Measurements from ENCODE around the gene BRIP1.

Gene BRIP1

GRCh38 chr17:61757168-61757567 lies 106.2 kb downstream of the BRIP1 start:
- DNase-seq (ENCODE audit: low read depth), result no peak

DNA sequence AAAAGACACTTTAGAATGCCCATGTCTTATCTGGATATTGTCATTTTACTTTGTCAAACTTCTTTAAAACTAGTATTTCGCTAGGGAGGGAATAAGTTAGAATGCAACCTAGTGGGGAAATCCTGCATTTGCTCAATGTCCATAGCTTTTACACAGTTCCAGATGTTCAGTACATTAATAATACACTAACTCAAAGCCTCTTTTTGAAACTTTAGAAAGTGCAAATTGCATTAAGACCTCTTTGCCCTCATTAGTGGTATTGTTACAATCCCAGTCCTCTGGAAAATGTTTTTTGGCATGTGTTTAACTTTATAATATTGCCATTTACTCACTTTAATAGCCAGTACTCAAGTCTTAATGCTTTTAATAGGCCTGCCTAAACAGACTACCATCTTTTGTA lies 106.8 kb downstream of the BRIP1 start:
- DNase-seq (ENCODE audit: low read depth), result no peak

DNA sequence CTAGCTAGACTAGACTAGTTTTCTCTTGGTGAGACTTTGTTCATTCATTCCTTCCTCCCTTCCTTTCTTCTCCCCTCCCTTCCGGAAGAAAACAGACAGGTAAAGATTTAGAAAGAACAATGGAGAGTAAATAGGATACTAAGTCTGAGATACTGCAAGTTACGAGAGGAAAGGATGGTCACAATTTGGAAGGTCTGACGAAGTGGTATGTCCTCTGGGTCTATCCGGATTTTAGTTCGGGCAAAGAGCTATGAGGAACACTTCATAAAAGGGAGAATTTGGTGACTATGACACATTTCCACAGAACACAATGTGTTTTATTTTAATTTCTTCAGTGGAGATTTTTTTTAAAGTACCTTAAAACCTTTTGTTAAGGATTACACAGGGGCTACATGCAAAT lies 107.7 kb downstream of the BRIP1 start:
- no peak for DNase-seq (ENCODE audit: low read depth)

GRCh38 chr17:61755078-61755477 lies 108.2 kb downstream of the BRIP1 start:
- DNase-seq (ENCODE audit: low read depth), result no peak

- DNase-seq (ENCODE audit: low read depth), result no peak
These were observed 109.2 kb downstream of the BRIP1 start for GRCh38 chr17:61754124-61754523.

- no peak for DNase-seq (ENCODE audit: low read depth)
These were observed 109.6 kb downstream of the BRIP1 start for GRCh38 chr17:61753696-61754095.

DNA sequence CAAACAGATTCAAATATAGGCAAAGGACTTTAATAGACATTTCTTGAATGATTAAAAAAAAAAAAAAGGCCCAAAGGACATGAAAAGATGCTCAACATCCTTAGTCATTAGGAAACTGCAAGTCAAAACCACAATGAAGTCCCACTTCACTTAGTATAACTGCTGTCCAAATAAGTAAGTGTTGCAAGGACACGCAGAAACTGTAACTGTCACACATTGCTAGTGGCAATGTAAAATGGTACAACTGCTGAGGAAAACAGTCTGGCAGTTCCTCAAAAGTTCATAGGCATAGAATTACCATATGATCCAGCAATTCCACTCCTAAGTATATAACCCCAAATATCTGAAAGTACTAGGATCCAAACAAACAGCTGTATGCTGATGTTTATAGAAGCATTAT lies 112.7 kb downstream of the BRIP1 start:
- no peak for DNase-seq (ENCODE audit: low read depth)

GRCh38 chr17:61749823-61750404 lies 113.4 kb downstream of the BRIP1 start:
- no peak for DNase-seq (ENCODE audit: low read depth)

DNA sequence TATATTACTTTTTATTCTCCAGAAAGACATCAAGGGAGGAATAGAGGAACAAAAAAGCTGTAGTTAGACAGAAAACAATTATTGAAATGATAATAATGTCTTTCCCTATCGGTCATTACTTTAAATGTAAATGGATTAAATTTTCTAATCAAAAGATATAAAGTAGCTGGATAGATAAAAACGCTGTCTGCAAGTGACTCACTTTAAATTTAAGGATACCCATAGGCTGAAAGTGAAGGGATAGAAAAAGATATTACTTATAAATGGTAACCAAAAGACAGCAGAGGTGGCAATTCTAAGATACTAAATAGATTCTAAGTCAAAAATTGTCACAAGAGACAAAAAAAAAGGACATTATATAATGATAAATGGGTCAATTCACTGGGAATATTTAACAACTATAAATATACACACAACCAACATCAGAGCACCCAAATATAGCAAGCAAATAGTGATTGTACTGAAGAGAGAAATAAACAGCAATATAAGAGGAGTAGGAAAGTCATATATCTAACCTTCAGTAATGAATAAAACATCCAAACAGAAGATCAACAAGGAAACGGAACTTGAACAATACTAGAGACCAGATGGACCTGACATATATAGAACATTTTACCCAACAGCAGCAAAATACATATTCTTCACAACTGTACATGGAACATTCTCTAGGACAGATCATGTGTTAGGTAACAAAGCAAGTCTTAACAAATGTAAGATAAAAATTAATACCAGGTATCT lies 116.9 kb downstream of the BRIP1 start:
- no peak for DNase-seq (ENCODE audit: low read depth)

GRCh38 chr17:61744804-61745203 lies 118.5 kb downstream of the BRIP1 start:
- DNase-seq (ENCODE audit: low read depth), result no peak

DNA sequence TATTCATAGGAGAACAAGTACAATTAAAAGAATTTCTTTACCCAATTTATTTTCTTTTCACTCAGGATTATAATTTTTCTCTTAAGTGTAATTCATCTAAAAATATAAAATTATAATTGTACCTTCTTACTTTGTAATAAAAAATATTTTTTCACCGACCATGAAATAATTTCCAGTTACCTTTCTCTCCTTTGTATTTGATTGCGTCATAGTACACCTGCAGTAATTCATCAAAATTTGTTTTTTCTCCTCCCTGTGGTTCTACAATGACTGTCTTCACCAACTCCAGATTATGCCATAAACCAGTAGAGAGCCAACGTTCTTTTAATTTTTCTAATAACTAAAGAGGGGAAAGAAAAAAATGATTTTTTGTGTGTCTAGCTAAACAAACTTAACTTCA lies 119.1 kb downstream of the BRIP1 start:
- DNase-seq (ENCODE audit: low read depth), result no peak

GRCh38 chr17:61743766-61744165 lies 119.6 kb downstream of the BRIP1 start:
- no peak for DNase-seq (ENCODE audit: low read depth)

DNA sequence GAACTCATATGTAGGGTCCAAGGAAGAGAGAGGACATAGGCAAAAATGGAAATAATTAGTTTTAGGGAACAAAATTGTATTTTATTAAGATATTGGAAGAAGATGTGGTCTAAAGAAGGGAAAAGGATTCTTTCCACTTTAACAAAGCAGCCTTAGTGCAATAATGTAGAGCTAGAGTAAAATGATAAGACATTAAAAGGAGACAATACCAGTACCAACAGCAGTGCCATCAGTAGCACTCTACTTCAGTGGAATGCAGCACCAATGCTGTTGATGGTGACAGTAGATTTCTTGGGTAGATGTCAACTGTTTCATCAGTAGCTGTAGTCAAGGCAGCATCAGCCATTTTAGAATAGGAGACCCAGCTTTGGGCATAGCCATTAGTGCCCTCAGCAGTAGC lies 124.3 kb downstream of the BRIP1 start:
- DNase-seq (ENCODE audit: low read depth), result no peak

- no peak for DNase-seq (ENCODE audit: low read depth)
These were observed 125.1 kb downstream of the BRIP1 start for GRCh38 chr17:61738249-61738648.

DNA sequence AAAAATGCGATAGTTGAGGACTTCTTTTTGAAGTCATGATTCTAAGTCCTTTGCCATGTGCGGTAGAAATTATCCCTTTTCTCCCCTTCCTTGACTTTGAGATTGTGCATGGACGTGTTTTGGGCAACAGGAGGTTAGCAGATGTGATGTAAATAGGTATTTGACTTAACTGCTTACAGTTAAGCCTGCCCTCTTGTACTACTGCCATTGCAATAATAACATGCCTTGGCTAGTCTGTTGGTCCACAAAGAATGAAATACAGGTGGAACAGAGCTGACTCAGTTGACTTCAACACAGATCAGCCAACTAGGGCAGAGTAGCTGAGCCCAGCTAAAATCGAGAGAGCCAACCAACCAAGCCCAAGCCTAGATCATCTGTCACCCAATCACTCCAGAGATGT lies 125.5 kb downstream of the BRIP1 start:
- DNase-seq (ENCODE audit: low read depth), result no peak

GRCh38 chr17:61736438-61736837 lies 126.9 kb downstream of the BRIP1 start:
- DNase-seq (ENCODE audit: low read depth), result no peak

GRCh38 chr17:61735807-61736206 lies 127.5 kb downstream of the BRIP1 start:
- no peak for DNase-seq (ENCODE audit: low read depth)

- no peak for DNase-seq (ENCODE audit: low read depth)
These were observed 128.9 kb downstream of the BRIP1 start for GRCh38 chr17:61734466-61734865.

GRCh38 chr17:61734012-61734411 lies 129.3 kb downstream of the BRIP1 start:
- no peak for DNase-seq (ENCODE audit: low read depth)

- DNase-seq (ENCODE audit: low read depth), result no peak
These were observed 130.3 kb downstream of the BRIP1 start for GRCh38 chr17:61733021-61733420.

DNA sequence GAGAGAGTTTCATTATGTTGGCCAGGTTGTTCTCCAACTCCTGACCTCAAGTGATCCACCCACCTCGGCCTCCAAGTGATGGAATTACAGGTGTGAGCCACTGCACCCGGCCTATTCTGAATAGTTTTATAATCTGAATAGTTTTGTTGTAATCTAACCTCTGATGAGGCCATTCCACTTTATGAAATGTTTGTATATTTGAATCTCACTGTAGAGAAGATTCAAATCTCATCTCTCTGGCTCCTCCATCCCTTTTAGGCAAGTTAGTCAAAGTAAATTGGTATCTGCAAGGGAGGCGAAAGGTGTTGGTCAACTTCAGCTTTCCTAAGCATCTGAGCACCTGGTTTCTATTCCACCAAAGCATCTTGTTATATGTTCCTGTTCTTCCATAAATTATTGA lies 131.2 kb downstream of the BRIP1 start:
- no peak for DNase-seq (ENCODE audit: low read depth)

GRCh38 chr17:61731330-61731729 lies 132.0 kb downstream of the BRIP1 start:
- DNase-seq (ENCODE audit: low read depth), result no peak

GRCh38 chr17:61729690-61730268 lies 133.5 kb downstream of the BRIP1 start:
- DNase-seq (ENCODE audit: low read depth), result no peak
